Stomach (tissue), 4 donors: ENCODE results near the gene STK24.

ENCODE experiments used
- CTCF ChIP-seq, 7 experiments: fragments of 450-650 bp in 4 of 7; fragments of 200-600 bp in 3 of 7; sonication (generic) in 3 of 7; IDR thresholded peaks; one replicate each; pipeline ENCODE4 v1.5.1; 2016 to 2019; ENCODE audit warnings: antibody characterized with exemption in 7 of 7, control low read depth in 2 of 7, mild to moderate bottlenecking in 1 of 7
- EP300 ChIP-seq: sonication (generic); formaldehyde crosslinking; IDR thresholded peaks from one replicate; pipeline ENCODE4 v1.6.1; 2017; ENCODE audit warnings: antibody characterized with exemption
- POLR2AphosphoS5 ChIP-seq, 3 donors: sonication (generic); formaldehyde crosslinking; IDR thresholded peaks; one replicate each; pipeline ENCODE4 v1.6.1; 2016; ENCODE audit warnings: antibody characterized with exemption in 3 of 3

- TF ChIP-seq CTCF (IDR thresholded peaks at IDR 0.05) (no peak), POLR2AphosphoS5 (IDR thresholded peaks at IDR 0.05) (no peak), EP300 (no peak)
Measured at GRCh38 chr13:98585398-98585754, 8.5 kb upstream of the STK24 start.
